Aorta (tissue), 5 donors: ENCODE results near the gene OSBPL5. TPM values are rescaled to one million over a fixed set of nuclear protein-coding genes. Genes with fewer than 3 reads are reported as not detected.

Source experiments
- ATAC-seq: fragments of 200-7000 bp; cut with Tn5 transposase; one replicate; pipeline ENCODE4 v1.9.1; 2022; ENCODE audit warnings: moderate library complexity; ENCODE audit not compliant: low FRiP score
- DNase-seq, 2 donors: peaks; one replicate each; pipeline ENCODE4 v3.0.0-alpha.2; 2020
- H3K27ac ChIP-seq, 2 donors: one replicate each; pipeline ENCODE4 v1.5.1; 2013; ENCODE audit warnings: low read length in 2 of 2, mild to moderate bottlenecking in 2 of 2, moderate library complexity in 2 of 2, control low read depth in 1 of 2, inconsistent platforms in 1 of 2, low read depth in 1 of 2
- H3K27me3 ChIP-seq, 2 donors: one replicate each; pipeline ENCODE4 v1.6.1; 2013; ENCODE audit warnings: control low read depth in 1 of 2, low read length in 1 of 2, mild to moderate bottlenecking in 1 of 2, moderate library complexity in 1 of 2; ENCODE audit not compliant: insufficient read depth in 2 of 2, control insufficient read depth in 1 of 2
- H3K36me3 ChIP-seq, 2 donors: one replicate each; pipeline ENCODE4 v1.6.1; 2013; ENCODE audit warnings: control low read depth in 1 of 2, low read length in 1 of 2, mild to moderate bottlenecking in 1 of 2; ENCODE audit not compliant: insufficient read depth in 2 of 2, control insufficient read depth in 1 of 2
- H3K4me1 ChIP-seq, 2 donors: one replicate each; pipeline ENCODE4 v1.6.1; 2013; ENCODE audit warnings: low read length in 2 of 2, control low read depth in 1 of 2, mild to moderate bottlenecking in 1 of 2, moderate library complexity in 1 of 2; ENCODE audit not compliant: insufficient read depth in 2 of 2, control insufficient read depth in 1 of 2
- H3K4me3 ChIP-seq, 2 donors: one replicate each; pipeline ENCODE4 v1.5.1; 2013; ENCODE audit warnings: low read length in 2 of 2, control low read depth in 1 of 2, mild to moderate bottlenecking in 1 of 2
- H3K9me3 ChIP-seq: one replicate; pipeline ENCODE4 v1.6.1; 2013; ENCODE audit warnings: mild to moderate bottlenecking, low read length; ENCODE audit not compliant: control insufficient read depth
- WGBS, 2 donors: extraction: QIAGEN DNeasy Blood & Tissue Kit; methylation state at CpG; one replicate each; pipeline ENCODE4 v1.1.7; 2013; 5-methylcytosine and 5-hydroxymethylcytosine counted together
- intact Hi-C, 2 donors: fragments of 100-400 bp; cut with DNase I; formaldehyde crosslinking; loops; one replicate each; pipeline versions ENCODE4 v1.14.2 to v1.15.0; 2022
- polyA plus RNA-seq, 2 donors: library from polyadenylated mRNA; stranded (reverse); fragments of 200-250 nt; gene quantifications; one replicate each; pipeline ENCODE4 v1.2.3, GENCODE V29; 2013
- total RNA-seq, 2 donors: library from RNA; stranded (reverse); fragmentation: NEBNext Ultra II Directional; extraction: Animal tissue kit (Norgen Biotek cat#: 25700); gene quantifications; one replicate each; pipeline ENCODE4 v1.2.1, GENCODE V29; 2021
- donor health status: healthy with polysubstance abuse.
- donor health status: Bipolar disorder and iron deficiency.
- donor health status: DM: no; HTN: no; CAD: no.
- donor health status: DM: no; HTN: no; CAD: no.
- donor health status: DM: yes; HTN: yes; CAD: no.

OSBPL5 gene
- total and polyA plus RNA-seq, 4 donors: 11.9 to 69.1 (median 56.2) TPM

DNA sequence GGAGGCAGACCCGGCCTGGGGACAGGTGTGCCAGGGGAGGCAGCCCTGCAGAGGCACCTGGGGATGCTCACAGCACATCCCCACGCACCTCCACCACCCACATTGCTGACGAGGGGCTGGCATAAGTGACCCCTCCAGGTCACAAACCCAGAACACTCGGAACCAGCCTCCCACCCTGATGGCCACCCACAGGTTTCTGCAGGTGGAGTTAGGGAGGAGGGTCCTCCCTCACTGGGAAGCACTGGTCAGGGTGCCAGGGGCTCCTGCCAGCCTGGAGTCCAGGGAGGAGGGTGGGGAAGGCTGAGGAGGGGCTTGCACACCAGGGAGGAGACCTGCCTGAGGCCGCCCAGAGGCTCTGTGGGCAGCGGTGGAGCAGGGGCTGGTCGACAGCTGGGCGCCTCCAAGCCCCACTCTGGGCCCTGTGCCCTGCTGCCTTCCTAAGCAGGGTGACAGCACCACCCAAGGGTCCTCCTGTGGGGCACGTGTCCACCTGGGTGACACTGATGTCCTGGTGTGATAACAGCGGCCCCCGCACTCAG is 56.9 kb downstream of the OSBPL5 start:
- no peaks in the 10 kb centered on the region for H3K4me1 ChIP-seq
- 77 to 84% methylated on average over 11 of the region's 11 CpGs for WGBS, 2 donors
- DNase-seq (peak; percentile 43 to 62), ATAC-seq (no peak)
- H3K9me3 ChIP-seq: no peaks in the 10 kb centered on the region
- no peak overlapping the region for H3K4me3 ChIP-seq
- intact Hi-C loops: no loop called here
- H3K27ac ChIP-seq: no peak overlapping the region
- peaks cover 0 to 11% of the 10 kb centered on the region in 2 donors for H3K36me3 ChIP-seq
- H3K27me3 ChIP-seq: no peaks in the 10 kb centered on the region

DNA sequence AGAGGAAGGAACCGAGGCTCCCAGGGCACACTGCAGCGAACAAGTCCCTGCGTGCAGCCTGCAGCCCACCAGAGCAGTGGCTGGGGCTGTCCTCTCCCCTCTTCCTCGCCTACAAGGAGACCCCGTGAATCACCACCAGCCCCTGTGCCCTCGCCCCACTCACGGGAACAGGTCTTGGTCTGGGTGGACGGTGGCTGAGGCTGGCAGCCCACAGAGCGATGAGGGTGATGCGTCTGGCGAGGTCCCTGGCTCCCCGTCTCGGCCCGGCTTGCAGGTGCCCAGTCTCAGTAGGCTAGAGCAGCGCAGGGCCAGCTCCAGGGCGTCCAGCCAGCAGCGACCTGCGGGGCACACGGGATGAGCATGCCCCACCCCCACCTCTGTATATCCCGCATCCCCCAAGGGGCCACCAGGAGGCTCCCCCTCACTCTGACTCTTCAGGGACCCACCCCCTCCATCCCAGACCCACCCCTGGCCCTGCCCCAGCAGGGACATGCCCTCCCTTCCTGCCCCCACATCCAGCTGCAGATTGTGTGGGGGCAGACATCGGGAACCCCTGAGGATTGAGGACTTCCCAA is 57.4 kb downstream of the OSBPL5 start:
- no peak overlapping the region for H3K4me3 ChIP-seq
- DNase-seq (peak; percentile 39 to 68), ATAC-seq (no peak)
- no peaks in the 10 kb centered on the region for H3K4me1 ChIP-seq
- peaks cover 0 to 11% of the 10 kb centered on the region in 2 donors for H3K36me3 ChIP-seq
- 79 to 81% methylated on average over 21 of the region's 21 CpGs for WGBS, 2 donors
- intact Hi-C loops: no loop called here
- H3K27ac ChIP-seq: no peak overlapping the region
- no peaks in the 10 kb centered on the region for H3K9me3 ChIP-seq
- H3K27me3 ChIP-seq: no peaks in the 10 kb centered on the region

- intact Hi-C loops: no loop called here
- Histone ChIP-seq H3K9me3 (no peaks in the 10 kb centered on the region), H3K36me3 (peaks cover 0 to 11% of the 10 kb centered on the region in 2 donors), H3K27ac (no peak overlapping the region), H3K27me3 (no peaks in the 10 kb centered on the region), H3K4me1 (no peaks in the 10 kb centered on the region), H3K4me3 (no peak overlapping the region)
- no peak for ATAC-seq
- WGBS, 2 donors: 86 to 90% methylated on average over 21 of the region's 21 CpGs
- peak; percentile 40 to 67 for DNase-seq
Observed at GRCh38 chr11:3106736-3107524, 58.2 kb downstream of the OSBPL5 start.

DNA sequence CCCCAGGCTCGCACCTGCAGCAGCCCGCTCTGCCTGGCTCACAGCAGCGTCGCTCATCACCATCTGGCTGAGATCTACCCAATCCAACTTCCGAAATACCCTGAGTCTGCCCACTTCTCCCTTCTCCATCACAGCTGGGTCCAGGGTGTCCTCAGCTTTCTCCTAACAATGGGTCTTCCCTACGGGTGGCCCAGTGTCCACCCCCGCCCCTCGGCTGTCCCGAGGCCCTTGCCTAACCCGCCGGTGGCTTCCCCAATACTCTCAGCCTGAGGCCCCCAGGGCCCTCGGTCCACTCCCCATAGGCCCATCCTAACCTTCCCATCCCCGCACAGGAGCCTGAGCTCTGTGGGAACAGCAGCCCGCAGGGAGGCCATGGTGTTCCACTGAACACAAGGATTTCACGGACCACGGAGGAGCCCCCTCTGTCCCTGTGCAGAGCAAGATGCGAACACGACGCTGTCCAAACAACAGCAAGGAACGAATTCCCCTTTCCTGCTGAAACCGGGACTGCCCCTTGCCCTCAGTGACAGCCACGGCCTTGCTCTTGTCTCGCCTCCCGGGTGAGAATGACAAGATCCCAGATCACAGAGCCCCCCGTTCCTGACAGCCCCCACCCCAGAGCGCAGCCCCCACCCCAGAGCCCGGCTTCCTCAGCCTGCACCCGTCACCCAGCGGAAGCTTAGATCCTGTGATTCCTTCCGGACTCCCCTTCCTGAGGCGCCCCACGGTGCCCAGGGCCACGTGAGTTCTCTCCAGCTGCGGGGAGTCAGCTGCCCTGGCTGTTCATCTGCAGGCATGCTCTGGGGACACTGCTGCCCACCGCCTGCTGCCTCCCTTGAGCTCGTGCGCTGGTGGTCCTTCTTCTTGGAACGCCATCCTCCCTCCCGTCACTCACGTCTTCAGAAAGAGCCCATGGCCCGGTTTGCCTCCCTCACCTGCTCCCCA is 59.0 kb downstream of the OSBPL5 start:
- Histone ChIP-seq H3K27me3 (no peaks in the 10 kb centered on the region), H3K27ac (no peak overlapping the region), H3K4me3 (no peak overlapping the region), H3K36me3 (peaks cover 0 to 11% of the 10 kb centered on the region in 2 donors), H3K4me1 (no peaks in the 10 kb centered on the region), H3K9me3 (no peaks in the 10 kb centered on the region)
- 87 to 90% methylated on average over 38 to 41 of the region's 41 CpGs for WGBS, 2 donors
- intact Hi-C loops: no loop called here
- DNase-seq (peak; percentile 40 to 65), ATAC-seq (no peak)

DNA sequence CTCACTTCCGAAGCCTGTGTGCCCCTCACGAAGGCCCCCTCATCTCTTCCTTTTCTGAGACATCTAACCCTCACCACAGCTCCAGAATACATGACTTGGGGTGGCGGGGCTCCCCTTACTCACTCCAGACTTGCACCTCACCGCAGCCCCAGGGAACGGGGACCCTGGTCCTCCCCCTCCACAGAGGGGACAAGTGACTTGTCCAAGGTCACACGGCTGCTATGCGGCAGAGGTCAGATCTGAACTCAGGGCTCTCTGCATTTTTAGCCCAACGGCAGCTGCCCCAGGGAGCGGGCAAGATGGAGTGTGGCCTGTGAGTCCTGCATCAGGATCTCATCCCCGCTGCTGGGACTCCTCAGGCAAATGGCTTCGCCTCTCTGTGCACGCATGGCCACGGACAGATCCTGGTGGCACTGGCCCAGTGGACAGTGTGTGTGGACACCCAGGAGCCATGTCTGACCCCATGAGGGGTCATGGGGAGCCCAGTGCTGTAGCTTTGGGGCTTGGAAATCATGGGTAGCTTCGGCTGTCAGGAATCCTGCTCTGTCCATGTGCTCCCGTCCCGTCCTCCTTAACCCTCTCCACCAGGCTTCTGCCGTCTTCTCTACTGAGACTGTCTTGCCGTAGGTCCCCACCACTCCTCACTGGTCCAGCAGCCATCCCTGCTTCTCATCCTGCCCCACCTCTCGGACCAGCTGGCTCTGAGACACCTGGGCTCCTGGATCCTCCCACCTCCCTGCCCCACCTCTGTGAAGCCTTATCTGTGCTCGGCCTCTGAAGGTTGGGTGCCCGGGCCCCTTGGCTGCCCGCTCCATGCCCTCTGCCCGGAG is 59.9 kb downstream of the OSBPL5 start:
- H3K4me1 ChIP-seq: no peaks in the 10 kb centered on the region
- no peak overlapping the region for H3K4me3 ChIP-seq
- no peak overlapping the region for H3K27ac ChIP-seq
- H3K36me3 ChIP-seq: peaks cover 0 to 11% of the 10 kb centered on the region in 2 donors
- no peaks in the 10 kb centered on the region for H3K27me3 ChIP-seq
- WGBS, 2 donors: 93% methylated on average over 23 of the region's 23 CpGs
- ATAC-seq (no peak), DNase-seq (peak; percentile 29 to 57)
- intact Hi-C loops: no loop called here
- H3K9me3 ChIP-seq: no peaks in the 10 kb centered on the region

DNA sequence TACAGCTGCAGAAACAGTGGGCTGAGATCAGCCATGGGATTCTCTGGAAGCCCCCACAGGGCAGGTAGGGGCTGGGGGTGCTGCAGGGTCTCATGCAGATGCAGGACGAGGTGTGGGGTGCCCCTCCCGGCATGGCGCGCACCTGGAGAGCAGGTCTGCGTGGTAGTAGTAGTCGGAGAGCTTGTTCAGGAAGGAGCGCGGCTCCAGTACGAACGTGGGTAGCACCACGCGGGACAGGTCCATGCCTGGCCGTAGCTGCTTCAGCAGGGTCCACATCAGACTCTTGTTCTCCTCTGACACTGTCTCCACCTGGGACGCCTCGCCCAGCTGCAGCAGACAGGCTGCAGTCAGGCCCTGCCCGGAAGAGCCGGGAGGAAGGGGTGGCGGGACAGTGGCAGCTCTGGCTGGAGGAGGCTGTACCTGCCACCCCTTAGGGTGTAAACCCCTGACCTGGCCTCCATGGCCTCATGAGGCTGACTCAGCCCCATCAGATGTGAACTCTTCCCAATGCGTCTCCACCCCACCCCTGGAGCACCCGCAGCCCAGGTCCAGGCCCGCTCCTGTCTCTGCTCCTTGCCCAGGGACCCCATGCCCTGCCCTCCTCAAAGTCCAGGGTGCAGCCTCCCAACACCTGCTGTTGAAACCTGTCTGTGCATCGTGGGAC is 60.9 kb downstream of the OSBPL5 start:
- Histone ChIP-seq H3K9me3 (no peaks in the 10 kb centered on the region), H3K4me3 (no peak overlapping the region), H3K36me3 (peaks cover 0 to 13% of the 10 kb centered on the region in 2 donors), H3K27me3 (no peaks in the 10 kb centered on the region), H3K27ac (no peak overlapping the region), H3K4me1 (no peaks in the 10 kb centered on the region)
- ATAC-seq (no peak), DNase-seq (peak; percentile 39 to 67)
- whole genome bisulfite sequencing, 2 donors: 91 to 92% methylated on average over 22 of the region's 22 CpGs
- intact Hi-C loops: no loop called here

DNA sequence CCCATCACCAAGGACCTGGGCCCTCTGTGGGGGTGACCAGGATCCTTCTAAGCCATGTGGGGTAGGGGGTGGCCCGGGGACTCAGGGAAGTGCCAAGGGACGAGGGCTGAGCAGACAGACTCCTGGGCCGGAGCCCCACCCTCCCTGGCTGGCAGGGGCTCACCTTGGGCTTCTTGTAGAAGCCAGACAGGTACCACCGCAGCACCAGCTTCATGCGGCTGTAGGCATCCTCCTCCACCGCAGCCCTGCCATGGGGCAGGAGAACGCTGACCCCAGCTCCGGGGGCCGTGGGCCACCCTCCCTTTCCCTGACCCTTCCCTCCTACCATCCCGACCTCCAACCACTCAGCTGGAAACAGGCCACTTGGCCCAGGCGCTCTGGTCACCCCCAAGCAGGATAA is 62.0 kb downstream of the OSBPL5 start:
- H3K27me3 ChIP-seq: no peaks in the 10 kb centered on the region
- H3K36me3 ChIP-seq: peaks cover 0 to 13% of the 10 kb centered on the region in 2 donors
- ATAC-seq (no peak), DNase-seq (peak in 1 of 2 donors; percentile 72)
- 80 to 87% methylated on average over 11 of the region's 11 CpGs for WGBS, 2 donors
- H3K9me3 ChIP-seq: no peaks in the 10 kb centered on the region
- H3K27ac ChIP-seq: no peak overlapping the region
- intact Hi-C loops: no loop called here
- no peak overlapping the region for H3K4me3 ChIP-seq
- H3K4me1 ChIP-seq: no peaks in the 10 kb centered on the region
